GM19455 (cell line): ENCODE results near the gene FGL2.
"Not testable (repeated sequence)": the region's sequence is repeated elsewhere in the genome, so short reads cannot be mapped to it uniquely, and the experiment has no call there.

ENCODE experiments used
- ATAC-seq: cut with Tn5 transposase; IDR thresholded peaks from one replicate; pipeline ENCODE4 v1.9.1; 2021; ENCODE audit not compliant: unreplicated experiment

The FGL2 gene

GRCh38 chr7:77157034-77157433, 42.6 kb downstream of the FGL2 start:
- ATAC-seq = peak; percentile 80

GRCh38 chr7:77155601-77156377, 43.8 kb downstream of the FGL2 start:
- ATAC-seq = not testable (repeated sequence)

GRCh38 chr7:77154917-77155464, 44.6 kb downstream of the FGL2 start:
- ATAC-seq = peak; percentile 56

GRCh38 chr7:77152232-77152631, 47.4 kb downstream of the FGL2 start:
- not testable (repeated sequence) for ATAC-seq
